ENCODE results near the gene USP19. TPM values are rescaled to one million over a fixed set of nuclear protein-coding genes. Genes with fewer than 3 reads are reported as not detected.

The USP19 gene
- total and polyA plus RNA-seq, 11 donors = 19.2 to 90.3 (median 55.6) TPM

DNA sequence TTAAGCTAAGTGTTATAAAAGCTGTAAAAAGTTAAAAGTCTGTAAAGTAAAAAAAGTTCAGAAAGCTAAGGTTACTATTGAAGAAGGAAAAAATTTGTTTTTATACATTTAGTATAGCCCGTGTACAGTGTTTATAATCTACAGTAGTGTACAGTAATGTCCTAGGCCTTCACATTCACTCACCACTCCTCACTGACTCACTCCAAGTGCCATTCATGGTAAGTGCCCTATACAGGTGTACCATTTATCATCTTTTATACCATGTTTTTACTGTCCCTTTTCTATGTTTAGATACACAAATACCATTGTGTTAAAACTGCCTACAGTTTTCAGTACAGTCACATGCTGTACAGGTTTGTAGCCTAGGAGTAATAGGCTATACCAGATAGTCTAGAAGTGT, 36.7 kb upstream of the USP19 start:
- intact Hi-C loops (cut with DNase I) = loop anchor here in 1 of 10 donors (10.0 kb wide), 1 partner anchor 298 kb away; no protein-coding TSS in a partner anchor
- no peak for TF ChIP-seq CTCF (IDR thresholded peaks at IDR 0.05)
- no peak for TF ChIP-seq POLR2A (IDR thresholded peaks at IDR 0.05)
- H3K27ac ChIP-seq = no peak overlapping the region
- H3K9me3 ChIP-seq = no peaks in the 10 kb centered on the region
- no peaks in the 10 kb centered on the region for H3K27me3 ChIP-seq
- DNase-seq (no peak), ATAC-seq (no peak)
- H3K36me3 ChIP-seq = peaks cover 0 to 12% (median 1%) of the 10 kb centered on the region in 9 donors
- no peak overlapping the region for H3K4me3 ChIP-seq
- H3K4me1 ChIP-seq = no peaks in the 10 kb centered on the region
- WGBS, 4 donors = 71 to 87% (median 79%) methylated on average over 1 of the region's 1 CpG

DNA sequence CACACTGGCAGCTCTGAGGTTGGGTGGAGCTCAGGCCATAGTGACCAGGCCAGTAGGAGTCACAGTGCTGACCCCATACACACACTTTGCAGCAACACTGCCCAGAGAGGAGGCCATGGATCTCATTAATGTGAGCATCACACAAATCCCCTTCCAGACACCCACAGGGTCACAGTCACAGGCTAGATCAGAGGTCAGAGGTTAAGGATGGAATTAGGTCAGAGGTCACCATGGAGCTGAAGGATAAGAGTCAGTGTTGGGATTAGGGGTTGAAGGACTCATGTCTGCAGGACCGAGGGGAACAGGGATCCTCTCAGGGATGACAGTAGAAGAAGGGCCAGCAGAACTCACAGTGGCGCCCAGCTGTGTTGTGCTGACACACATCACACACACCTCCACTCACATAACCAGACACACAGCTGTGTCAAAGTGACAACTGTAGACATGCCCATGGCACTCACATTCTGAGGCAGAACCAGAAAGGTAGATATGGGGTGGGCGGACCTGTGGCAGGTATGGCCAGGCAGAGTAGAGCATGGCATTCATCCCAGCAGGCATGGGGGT, 32.8 kb upstream of the USP19 start:
- no peaks in the 10 kb centered on the region for H3K4me1 ChIP-seq
- peak in 2 of 4 donors; percentile 8 to 29 for ATAC-seq
- no peak for TF ChIP-seq CTCF (IDR thresholded peaks at IDR 0.05)
- no peak for TF ChIP-seq POLR2A (IDR thresholded peaks at IDR 0.05)
- no peak overlapping the region for H3K27ac ChIP-seq
- no peaks in the 10 kb centered on the region for H3K36me3 ChIP-seq
- 77 to 84% (median 80%) methylated on average over 3 of the region's 3 CpGs for WGBS, 4 donors
- no peak overlapping the region for H3K4me3 ChIP-seq
- intact Hi-C loops (cut with DNase I) = loop anchor here in 1 of 10 donors (10.0 kb wide), 1 partner anchor 301 kb away; no protein-coding TSS in a partner anchor
- no peak for DNase-seq
- no peaks in the 10 kb centered on the region for H3K27me3 ChIP-seq
- no peaks in the 10 kb centered on the region for H3K9me3 ChIP-seq

DNA sequence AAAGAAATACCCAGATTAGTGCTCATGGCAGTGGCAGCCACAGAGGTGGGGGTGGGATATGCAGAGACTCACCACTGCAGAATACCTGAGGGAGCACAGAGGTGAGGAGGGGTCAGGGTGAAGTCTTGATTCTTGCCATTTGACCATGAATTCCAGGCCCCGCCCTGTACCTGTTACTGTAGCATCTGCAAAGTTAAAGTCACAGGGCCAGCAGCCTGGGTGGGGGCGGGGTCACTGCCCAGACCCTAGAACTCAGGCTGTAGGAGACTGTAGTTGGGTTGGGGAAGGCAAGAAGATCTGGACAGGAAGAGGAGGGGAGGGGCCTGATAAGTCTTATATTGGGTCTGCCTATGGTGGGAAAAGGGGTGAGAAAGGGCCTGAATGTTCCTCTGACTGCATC, 31.0 kb upstream of the USP19 start:
- 94 to 96% (median 94%) methylated on average over 2 of the region's 2 CpGs for WGBS, 4 donors
- ATAC-seq = no peak

GRCh38 chr3:49148159-49148558, 27.5 kb upstream of the USP19 start:
- H3K4me1 ChIP-seq = no peaks in the 10 kb centered on the region
- 74 to 82% (median 77%) methylated on average over 5 of the region's 5 CpGs for WGBS, 4 donors
- no peaks in the 10 kb centered on the region for H3K27me3 ChIP-seq
- intact Hi-C loops (cut with DNase I) = no loop called here
- TF ChIP-seq POLR2A (IDR thresholded peaks at IDR 0.05) = no peak
- no peak for TF ChIP-seq CTCF (IDR thresholded peaks at IDR 0.05)
- no peaks in the 10 kb centered on the region for H3K36me3 ChIP-seq
- H3K27ac ChIP-seq = no peak overlapping the region
- ATAC-seq = no peak
- no peaks in the 10 kb centered on the region for H3K9me3 ChIP-seq
- DNase-seq = no peak
- no peak overlapping the region for H3K4me3 ChIP-seq

More for the DNA sequence above, 31.0 kb upstream of the USP19 start:
- TF ChIP-seq CTCF (IDR thresholded peaks at IDR 0.05) = no peak
- TF ChIP-seq POLR2A (IDR thresholded peaks at IDR 0.05) = no peak
- Histone ChIP-seq H3K36me3 (no peaks in the 10 kb centered on the region), H3K9me3 (no peaks in the 10 kb centered on the region), H3K27me3 (no peaks in the 10 kb centered on the region), H3K4me3 (no peak overlapping the region), H3K4me1 (no peaks in the 10 kb centered on the region), H3K27ac (no peak overlapping the region)
- intact Hi-C loops (cut with DNase I) = loop anchor here in 1 of 10 donors (10.0 kb wide), 1 partner anchor 303 kb away; no protein-coding TSS in a partner anchor
- no peak for DNase-seq
